ENCODE data around the gene PIGC.
A peak's percentile ranks its signal among the peaks of the same experiment; 100 is the strongest.

PIGC gene

DNA sequence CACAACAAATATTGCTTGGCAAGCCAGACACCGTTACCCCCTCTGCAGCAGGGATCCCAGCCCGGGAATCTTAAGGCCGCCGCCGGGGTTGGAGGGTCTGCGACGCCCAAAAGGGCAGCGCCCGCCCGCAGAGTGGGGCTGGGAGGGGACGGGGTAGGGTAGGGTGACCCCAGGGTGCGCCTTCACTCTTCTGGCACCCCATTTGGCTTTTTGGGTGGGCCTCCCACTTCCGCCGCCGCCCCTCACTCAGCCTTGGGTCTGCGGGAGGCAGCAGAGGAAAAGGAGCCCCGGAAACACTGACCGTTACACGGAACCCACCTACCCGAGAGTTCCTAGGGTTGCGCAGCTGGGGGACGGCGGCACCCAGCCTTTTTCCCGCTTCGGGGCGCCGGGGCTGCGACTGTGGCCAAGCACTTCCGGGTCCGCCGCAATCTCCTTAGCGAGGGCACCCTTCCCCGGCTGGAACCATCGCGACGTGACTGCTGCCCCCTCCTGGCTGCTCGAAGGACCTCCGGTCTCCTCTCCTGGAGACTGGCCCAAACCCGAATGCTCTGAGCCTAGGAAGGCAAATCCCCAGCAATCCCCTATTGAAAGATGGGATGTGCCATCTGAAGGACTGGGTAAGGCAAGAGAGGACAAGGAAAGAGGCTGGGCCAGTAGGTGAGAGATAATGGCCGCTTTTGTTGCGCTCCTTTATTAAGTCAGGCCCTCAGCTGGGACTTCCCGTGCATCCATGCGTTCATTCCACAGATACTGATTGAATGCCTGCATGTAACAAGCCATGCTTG lies at the start of gene PIGC:
Gene PIGC, minus strand, starts transcription at position 404 of the 788 bp plus-strand sequence. CDS start 1,447 bp downstream, outside the sequence.
- DNase-seq (ENCODE audit: insufficient read length, low spot score) (peak; percentile 78), FAIRE-seq (no peak)
- TF ChIP-seq, protein P1, sequence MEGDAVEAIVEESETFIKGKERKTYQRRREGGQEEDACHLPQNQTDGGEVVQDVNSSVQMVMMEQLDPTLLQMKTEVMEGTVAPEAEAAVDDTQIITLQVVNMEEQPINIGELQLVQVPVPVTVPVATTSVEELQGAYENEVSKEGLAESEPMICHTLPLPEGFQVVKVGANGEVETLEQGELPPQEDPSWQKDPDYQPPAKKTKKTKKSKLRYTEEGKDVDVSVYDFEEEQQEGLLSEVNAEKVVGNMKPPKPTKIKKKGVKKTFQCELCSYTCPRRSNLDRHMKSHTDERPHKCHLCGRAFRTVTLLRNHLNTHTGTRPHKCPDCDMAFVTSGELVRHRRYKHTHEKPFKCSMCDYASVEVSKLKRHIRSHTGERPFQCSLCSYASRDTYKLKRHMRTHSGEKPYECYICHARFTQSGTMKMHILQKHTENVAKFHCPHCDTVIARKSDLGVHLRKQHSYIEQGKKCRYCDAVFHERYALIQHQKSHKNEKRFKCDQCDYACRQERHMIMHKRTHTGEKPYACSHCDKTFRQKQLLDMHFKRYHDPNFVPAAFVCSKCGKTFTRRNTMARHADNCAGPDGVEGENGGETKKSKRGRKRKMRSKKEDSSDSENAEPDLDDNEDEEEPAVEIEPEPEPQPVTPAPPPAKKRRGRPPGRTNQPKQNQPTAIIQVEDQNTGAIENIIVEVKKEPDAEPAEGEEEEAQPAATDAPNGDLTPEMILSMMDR (IDR thresholded peaks at IDR 0.05; ENCODE audit: insufficient read depth, missing control alignments), result peak; percentile 97

DNA sequence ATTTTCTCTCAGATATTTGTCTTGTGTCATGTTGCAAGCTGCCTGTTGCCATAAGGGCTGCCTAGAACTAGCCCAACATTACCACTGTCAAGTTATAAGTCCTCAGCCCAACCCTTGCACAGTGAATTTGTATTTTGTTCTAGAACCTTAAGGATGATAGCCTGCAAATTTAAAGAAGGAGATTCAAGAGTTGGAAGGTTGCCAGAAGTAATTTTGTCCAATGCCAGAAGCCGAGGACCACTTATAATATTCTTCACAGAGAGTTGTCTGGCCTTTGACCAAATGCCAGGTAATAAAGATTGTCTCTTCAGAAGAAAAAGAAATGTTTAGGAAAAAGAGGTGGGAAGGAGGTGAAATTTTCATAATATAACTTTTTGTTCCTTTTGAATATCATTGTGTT lies 48.6 kb upstream of the PIGC start:
- FAIRE-seq (no peak), DNase-seq (ENCODE audit: insufficient read length, low spot score) (no peak)
- TF ChIP-seq, protein P1 (IDR thresholded peaks at IDR 0.05; ENCODE audit: insufficient read depth, missing control alignments), result no peak

DNA sequence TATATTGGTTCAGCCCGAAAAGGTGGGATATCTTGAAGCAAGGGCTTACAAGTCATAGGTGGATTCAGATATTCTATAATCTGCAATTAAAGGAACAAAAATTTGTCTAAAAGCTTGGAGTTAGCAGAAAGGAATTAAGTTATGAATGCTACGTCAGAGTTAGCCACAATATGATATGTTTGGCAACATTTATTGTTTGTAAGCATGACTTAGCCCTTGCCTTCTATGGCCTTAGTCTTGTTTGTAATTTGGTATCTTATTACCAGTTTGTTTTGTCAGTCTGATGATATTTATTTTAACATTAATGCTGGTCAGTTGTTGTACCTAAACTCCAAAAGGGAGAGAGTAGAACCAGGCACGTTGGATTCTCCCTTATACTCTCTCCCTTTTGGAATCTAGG lies 46.0 kb upstream of the PIGC start:
- no peak for FAIRE-seq
- TF ChIP-seq, protein P1 (IDR thresholded peaks at IDR 0.05; ENCODE audit: insufficient read depth, missing control alignments), result no peak
- DNase-seq (ENCODE audit: insufficient read length, low spot score), result no peak

DNA sequence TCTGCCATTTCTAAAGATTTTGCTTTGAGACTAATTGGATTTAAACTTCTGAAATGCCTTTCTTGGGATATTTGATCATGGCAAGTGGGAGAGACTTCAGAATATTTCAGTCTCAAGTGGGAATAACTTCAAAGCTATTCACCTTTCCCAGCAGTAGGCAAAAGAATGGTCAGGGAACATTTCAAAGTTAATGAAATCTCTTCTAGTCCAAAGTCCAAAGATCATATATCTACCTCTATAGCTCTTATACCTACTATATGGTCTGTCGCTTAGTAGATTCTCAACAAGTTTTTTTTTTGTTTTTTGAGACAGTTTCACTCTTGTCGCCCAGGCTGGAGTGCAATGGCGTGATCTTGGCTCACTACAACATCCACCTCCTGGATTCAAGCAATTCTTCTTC lies 44.5 kb upstream of the PIGC start:
- FAIRE-seq (peak; percentile 56), DNase-seq (ENCODE audit: insufficient read length, low spot score) (no peak)
- TF ChIP-seq, protein P1 (IDR thresholded peaks at IDR 0.05; ENCODE audit: insufficient read depth, missing control alignments), result no peak

DNA sequence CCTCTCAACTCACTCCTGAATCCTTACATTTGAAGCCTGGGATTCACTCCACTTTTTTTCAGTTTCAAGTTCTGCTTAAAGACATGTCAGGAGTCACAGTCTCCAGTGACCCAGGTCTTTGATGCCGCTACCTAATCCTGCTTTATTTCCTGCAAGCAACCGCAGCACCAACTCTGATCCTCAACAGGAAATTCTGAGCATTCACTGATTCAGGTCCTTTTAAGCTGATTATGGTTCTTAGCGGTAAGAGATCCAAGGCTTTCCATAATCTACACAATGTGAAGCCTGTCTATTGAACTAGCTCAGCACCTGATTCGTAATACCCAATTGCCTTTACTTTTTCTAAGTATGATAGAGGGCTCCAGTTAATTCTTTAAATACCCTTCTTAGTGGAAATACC lies 43.7 kb upstream of the PIGC start:
- TF ChIP-seq, protein P1 (IDR thresholded peaks at IDR 0.05; ENCODE audit: insufficient read depth, missing control alignments), result no peak
- FAIRE-seq, result peak; percentile 100

DNA sequence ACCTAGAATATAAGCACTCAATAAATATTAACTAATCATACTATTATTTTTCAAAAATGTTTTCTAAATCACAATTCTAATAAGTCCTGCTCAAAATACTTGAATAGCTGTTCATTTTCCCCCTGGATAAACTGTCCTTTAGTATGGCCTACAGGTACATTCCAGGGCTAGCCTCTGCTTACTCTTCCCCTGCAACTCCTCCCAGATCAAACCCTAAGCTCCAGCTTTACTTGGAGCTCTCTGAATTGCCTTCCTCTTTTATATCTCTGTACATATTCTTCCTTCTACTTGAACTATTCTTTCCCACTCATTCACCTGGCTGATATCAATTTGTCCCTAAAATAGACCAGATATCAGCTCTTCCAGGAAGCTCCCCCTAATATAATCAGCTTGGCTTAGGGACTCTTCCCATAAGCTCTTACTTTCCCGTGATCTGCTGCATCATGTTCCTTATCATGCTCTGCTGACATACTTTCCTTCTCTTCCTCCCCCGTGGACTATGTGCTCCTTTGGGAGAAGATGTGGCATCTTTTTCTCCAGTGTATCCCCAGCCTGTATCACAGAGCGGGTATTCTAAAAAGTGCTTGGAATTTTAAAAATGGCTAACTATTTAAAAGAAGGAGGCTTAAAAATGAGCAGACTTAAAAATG lies 43.1 kb upstream of the PIGC start:
- no peak for DNase-seq (ENCODE audit: insufficient read length, low spot score)
- TF ChIP-seq, protein P1 (IDR thresholded peaks at IDR 0.05; ENCODE audit: insufficient read depth, missing control alignments), result no peak
- no peak for FAIRE-seq

More for the DNA sequence above, 43.7 kb upstream of the PIGC start:
- DNase-seq (ENCODE audit: insufficient read length, low spot score), result peak; percentile 23

DNA sequence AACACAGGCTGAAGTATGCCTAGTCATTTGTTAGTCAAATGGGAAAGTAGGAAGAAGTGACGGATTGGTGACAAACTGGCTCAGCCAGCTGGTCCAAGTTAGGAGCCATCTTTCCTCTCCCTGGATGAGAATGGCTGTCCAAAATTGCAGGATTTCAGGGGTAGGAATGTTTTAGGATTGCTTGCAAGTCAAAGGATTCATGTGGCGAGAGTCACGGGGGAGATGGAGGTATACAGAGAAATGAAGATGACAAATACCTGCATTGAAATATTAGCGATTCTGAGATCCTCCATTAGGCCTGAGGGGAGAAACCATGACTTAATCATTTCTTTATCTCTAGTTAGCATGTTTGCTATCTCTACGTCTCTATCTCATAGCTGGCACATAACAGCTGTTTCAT lies 41.8 kb upstream of the PIGC start:
- no peak for DNase-seq (ENCODE audit: insufficient read length, low spot score)
- no peak for FAIRE-seq
- TF ChIP-seq, protein P1 (IDR thresholded peaks at IDR 0.05; ENCODE audit: insufficient read depth, missing control alignments), result no peak

All from D721Med (cell line).